Measurements from ENCODE around the gene RPS6KC1.
"Not testable (repeated sequence)": the region's sequence is repeated elsewhere in the genome, so short reads cannot be mapped to it uniquely, and the experiment has no call there.

RPS6KC1 gene

DNA sequence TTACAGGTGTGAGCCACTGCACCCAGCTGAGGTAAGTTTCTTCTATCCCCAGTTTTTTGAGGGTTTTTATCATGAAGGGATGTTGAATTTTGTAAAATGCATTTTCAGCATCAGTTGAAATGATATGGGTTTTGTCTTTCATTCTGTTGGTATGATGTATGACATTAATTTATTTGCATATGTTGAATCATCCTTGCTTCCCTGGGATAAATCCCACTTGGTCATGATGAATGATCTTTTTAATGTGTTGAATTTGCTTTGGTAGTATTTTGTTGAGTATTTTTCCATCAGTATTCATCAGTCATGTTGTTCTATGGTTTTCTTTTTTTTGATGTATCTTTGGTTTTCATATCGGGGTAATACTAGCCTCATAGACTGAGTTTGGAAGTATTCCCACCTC is 141.0 kb downstream of the RPS6KC1 start:
- H3K27ac ChIP-seq: no peak overlapping the region

GRCh38 chr1:213194383-213194782 is 143.3 kb downstream of the RPS6KC1 start:
- H3K4me3 ChIP-seq: no peak overlapping the region
- TF ChIP-seq CTCF (IDR thresholded peaks at IDR 0.05): no peak
- no peak for DNase-seq (ENCODE audit: low spot score)
- no peak overlapping the region for H3K27ac ChIP-seq

More for the DNA sequence above, 141.0 kb downstream of the RPS6KC1 start:
- H3K4me3 ChIP-seq: no peak overlapping the region
- no peak for TF ChIP-seq CTCF (IDR thresholded peaks at IDR 0.05)
- no peak for DNase-seq (ENCODE audit: low spot score)

- no peak for DNase-seq (ENCODE audit: low spot score)
- TF ChIP-seq CTCF (IDR thresholded peaks at IDR 0.05): no peak
- no peak overlapping the region for H3K4me3 ChIP-seq
- H3K27ac ChIP-seq: no peak overlapping the region
Observed at GRCh38 chr1:213194855-213195254, 143.8 kb downstream of the RPS6KC1 start.

DNA sequence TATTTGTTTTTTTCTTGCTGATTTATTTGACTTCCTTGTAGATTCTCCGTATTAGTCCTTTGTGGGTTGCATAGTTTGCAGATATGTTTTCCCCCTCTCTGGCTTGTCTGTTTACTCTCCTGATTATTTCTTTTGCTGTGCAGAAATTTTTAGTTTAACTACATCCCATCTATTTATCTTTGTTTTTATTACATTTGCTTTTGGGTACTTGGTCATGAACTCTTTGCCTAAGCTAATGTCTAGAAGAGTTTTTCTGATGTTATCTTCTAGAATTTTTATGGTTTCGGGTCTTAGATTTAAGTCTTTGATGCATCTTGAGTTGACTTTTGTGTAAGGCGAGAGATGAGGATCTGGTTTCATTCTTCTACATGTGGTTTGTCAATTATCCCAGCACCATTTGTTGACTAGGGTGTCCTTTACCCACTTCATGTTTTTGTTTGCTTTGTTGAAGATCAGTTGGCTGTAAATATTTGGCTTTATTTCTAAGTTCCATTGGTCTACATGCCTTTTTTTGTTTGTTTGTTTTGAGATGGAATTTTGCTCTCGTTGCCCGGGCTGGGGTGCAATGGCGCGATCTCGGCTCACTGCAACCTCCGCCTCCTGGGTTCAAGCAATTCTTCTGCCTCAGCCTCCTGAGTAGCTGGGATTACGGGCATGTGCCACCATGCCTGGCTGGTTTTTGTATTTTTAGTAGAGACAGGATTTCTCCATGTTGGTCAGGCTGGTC is 145.4 kb downstream of the RPS6KC1 start:
- H3K4me3 ChIP-seq; DNase-seq (ENCODE audit: low spot score); H3K27ac ChIP-seq: not testable (repeated sequence)

DNA sequence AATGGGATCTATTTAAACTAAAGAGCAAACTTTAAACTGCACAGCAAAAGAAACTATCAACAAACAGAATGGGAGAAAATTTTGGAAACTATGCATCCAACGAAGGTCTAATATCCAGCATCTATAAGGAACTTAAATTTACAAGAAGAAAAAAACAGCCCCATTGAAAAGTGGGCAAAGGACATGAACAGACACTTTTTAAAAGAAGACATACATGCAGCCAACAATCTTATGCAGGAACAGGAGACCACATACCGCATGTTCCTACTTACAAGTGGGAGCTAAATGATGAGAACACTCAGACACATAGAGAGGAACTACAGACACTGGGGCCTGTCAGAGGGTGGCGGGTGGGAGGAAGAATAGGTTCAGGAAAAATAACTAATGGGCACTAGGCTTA is 149.6 kb downstream of the RPS6KC1 start:
- no peak for TF ChIP-seq CTCF (IDR thresholded peaks at IDR 0.05)

DNA sequence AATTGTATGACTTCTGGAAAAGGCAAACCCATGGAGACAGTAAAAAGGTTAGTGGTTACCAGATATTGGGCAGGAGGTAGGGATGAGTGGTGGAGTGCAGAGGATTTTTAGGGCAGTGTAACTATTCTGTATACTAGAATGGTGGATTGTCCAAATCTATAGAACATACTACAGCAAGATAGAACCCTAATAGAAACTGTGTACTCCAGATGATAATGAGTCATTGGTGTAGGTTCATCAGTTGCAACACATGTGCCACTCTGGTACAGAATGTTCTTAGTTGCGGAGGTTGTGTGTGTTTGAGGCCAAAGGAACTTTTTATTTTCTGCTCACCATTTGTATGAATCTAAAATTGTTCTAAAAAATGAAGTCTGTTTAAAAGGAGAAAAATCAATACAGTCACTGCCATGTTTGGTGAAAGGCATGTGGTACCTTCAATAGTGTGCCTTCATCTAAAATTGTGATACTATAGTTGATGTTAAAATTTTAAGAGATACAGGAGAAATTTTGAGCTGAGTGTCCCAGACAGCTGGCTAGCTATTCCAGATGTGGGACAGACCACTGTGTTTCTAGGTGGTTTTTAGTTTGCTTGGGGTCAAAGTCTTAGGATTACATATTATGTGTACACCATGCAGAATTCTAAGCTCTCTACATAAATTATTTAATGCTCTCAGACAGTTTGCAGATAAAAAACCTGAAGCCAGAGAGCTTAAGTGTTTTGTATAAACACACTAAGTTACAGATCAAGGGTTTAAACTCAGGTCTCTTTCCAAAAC is 150.5 kb downstream of the RPS6KC1 start:
- no peak for TF ChIP-seq CTCF (IDR thresholded peaks at IDR 0.05)
- H3K4me3 ChIP-seq: no peak overlapping the region
- no peak for DNase-seq (ENCODE audit: low spot score)
- H3K27ac ChIP-seq: no peak overlapping the region

More for the DNA sequence above, 149.6 kb downstream of the RPS6KC1 start:
- no peak for DNase-seq (ENCODE audit: low spot score)
- Histone ChIP-seq H3K27ac (no peak overlapping the region), H3K4me3 (no peak overlapping the region)

DNA sequence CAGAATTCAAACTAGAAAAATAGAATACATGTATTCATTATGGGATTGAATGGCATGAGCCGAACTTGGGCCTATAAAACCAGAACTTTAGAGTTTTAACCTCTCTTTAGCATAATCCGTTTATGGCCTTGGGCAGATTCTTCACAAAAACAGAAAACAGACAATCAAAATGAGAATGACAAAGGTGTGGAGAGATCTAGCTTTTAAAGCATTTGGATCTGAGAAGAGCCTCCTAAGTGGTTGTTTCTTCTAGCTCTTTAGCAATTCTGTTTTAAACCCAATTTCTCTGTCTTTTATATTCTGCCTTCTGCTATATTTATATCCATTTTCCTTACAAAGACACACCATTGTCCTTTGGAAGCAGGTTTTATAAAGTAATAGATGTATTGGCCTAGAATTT is 160.2 kb downstream of the RPS6KC1 start:
- no peak for TF ChIP-seq CTCF (IDR thresholded peaks at IDR 0.05)
- DNase-seq (ENCODE audit: low spot score): no peak
- no peak overlapping the region for H3K27ac ChIP-seq
- H3K4me3 ChIP-seq: no peak overlapping the region

DNA sequence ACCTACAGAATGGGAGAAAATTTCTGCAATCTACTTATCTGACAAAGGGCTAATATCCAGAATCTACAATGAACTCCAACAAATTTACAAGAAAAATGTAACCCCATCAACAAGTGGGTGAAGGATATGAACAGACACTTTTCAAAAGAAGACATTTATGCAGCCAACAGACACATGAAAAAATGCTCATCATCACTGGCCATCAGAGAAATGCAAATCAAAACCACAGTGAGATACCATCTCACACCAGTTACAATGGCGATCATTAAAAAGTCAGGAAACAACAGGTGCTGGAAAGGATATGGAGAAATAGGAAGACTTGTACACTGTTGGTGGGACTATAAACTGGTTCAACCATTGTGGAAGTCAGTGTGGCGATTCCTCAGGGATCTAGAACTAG is 168.0 kb downstream of the RPS6KC1 start:
- not testable (repeated sequence) for H3K27ac ChIP-seq; DNase-seq (ENCODE audit: low spot score); H3K4me3 ChIP-seq
